Right ventricle myocardium inferior (tissue), 1 donor: Measurements from ENCODE around the gene MRPS11. TPM values are rescaled to one million over a fixed set of nuclear protein-coding genes. Genes with fewer than 3 reads are reported as not detected.
"Not testable (repeated sequence)": the region's sequence is repeated elsewhere in the genome, so short reads cannot be mapped to it uniquely, and the experiment has no call there.

Source experiments
- ATAC-seq: fragments of 200-7000 bp; cut with Tn5 transposase; one replicate; pipeline ENCODE4 v1.9.1; 2020; ENCODE audit warnings: mild to moderate bottlenecking, moderate library complexity
- DNase-seq: peaks from one replicate; pipeline ENCODE4 v3.0.0; 2021; ENCODE audit errors: missing footprints
- intact Hi-C: fragments of 100-400 bp; cut with DNase I; formaldehyde crosslinking; loops from one replicate; pipeline ENCODE4 v1.11.0; 2022
- total RNA-seq: library from RNA; stranded (reverse); fragmentation: NEBNext Ultra II Directional; extraction: Animal tissue kit (Norgen Biotek cat#: 25700); gene quantifications from one replicate; pipeline ENCODE4 v1.2.1, GENCODE V29; 2021
- donor health status: DM: no; HTN: yes; CAD: no; lungs with severe emphysema.

The MRPS11 gene
- total RNA-seq, 1 donor from 2014 or later = 75.2 TPM

GRCh38 chr15:88453651-88454050, 13.9 kb upstream of the MRPS11 start:
- ATAC-seq (no peak), DNase-seq (no peak)
- intact Hi-C loops = loop anchor here (5.0 kb wide), 1 partner anchor 191 kb away; no protein-coding TSS in a partner anchor

- no peak for ATAC-seq
- intact Hi-C loops = loop anchor here (5.0 kb wide), 1 partner anchor 192 kb away; no protein-coding TSS in a partner anchor
- no peak for DNase-seq
Measured at GRCh38 chr15:88454236-88454635, 13.3 kb upstream of the MRPS11 start.

GRCh38 chr15:88454867-88455810, 12.4 kb upstream of the MRPS11 start:
- ATAC-seq = peak; percentile 73
- no peak for DNase-seq
- intact Hi-C loops = loop anchor here (5.0 kb wide), 1 partner anchor 193 kb away; no protein-coding TSS in a partner anchor

GRCh38 chr15:88456733-88457132, 10.8 kb upstream of the MRPS11 start:
- DNase-seq (no peak), ATAC-seq (no peak)
- intact Hi-C loops = no loop called here

- no peak for DNase-seq
- intact Hi-C loops = no loop called here
- no peak for ATAC-seq
Measured at GRCh38 chr15:88463870-88464532, 3.5 kb upstream of the MRPS11 start.

- intact Hi-C loops = no loop called here
- DNase-seq (no peak), ATAC-seq (no peak)
Measured at GRCh38 chr15:88465633-88466224, 1.8 kb upstream of the MRPS11 start.

GRCh38 chr15:88467935-88468528, 524 bp downstream of the MRPS11 start:
- ATAC-seq (no peak), DNase-seq (no peak)
- intact Hi-C loops = no loop called here

GRCh38 chr15:88468721-88469120, 1.2 kb downstream of the MRPS11 start:
- ATAC-seq, DNase-seq, intact Hi-C loops: not testable (repeated sequence)

- no peak for ATAC-seq
- DNase-seq = no peak
- intact Hi-C loops = no loop called here
Measured at GRCh38 chr15:88469321-88469720, 1.8 kb downstream of the MRPS11 start.

GRCh38 chr15:88470625-88471372, 3.3 kb downstream of the MRPS11 start:
- DNase-seq = no peak
- ATAC-seq = no peak
- intact Hi-C loops = loop anchor here (10.0 kb wide), 1 partner anchor 424 kb away; the partner anchor contains the start of gene HAPLN3

GRCh38 chr15:88472225-88472624, 4.7 kb downstream of the MRPS11 start:
- intact Hi-C loops = loop anchor here (10.0 kb wide), 1 partner anchor 423 kb away; the partner anchor contains the start of gene HAPLN3
- no peak for ATAC-seq
- no peak for DNase-seq

- intact Hi-C loops = loop anchor here (10.0 kb wide), 1 partner anchor 421 kb away; the partner anchor contains the start of gene HAPLN3
- ATAC-seq, DNase-seq: not testable (repeated sequence)
Measured at GRCh38 chr15:88473661-88474293, 6.3 kb downstream of the MRPS11 start.

GRCh38 chr15:88476635-88477060, 9.1 kb downstream of the MRPS11 start:
- intact Hi-C loops = loop anchor here (1.0 to 10.0 kb wide), 4 partner anchors 71 to 418 kb away; partner anchors contain the start of genes DET1 and HAPLN3
- ATAC-seq = peak; percentile 74
- DNase-seq = no peak

- intact Hi-C loops = loop anchor here (5.0 to 10.0 kb wide), 3 partner anchors 70 to 418 kb away; partner anchors contain the start of genes DET1 and HAPLN3
- ATAC-seq (peak; percentile 12), DNase-seq (no peak)
Measured at GRCh38 chr15:88477126-88477525, 9.6 kb downstream of the MRPS11 start.

GRCh38 chr15:88477904-88478303, 10.4 kb downstream of the MRPS11 start:
- DNase-seq = no peak
- intact Hi-C loops = loop anchor here (5.0 to 10.0 kb wide), 3 partner anchors 69 to 417 kb away; partner anchors contain the start of genes DET1 and HAPLN3
- ATAC-seq = no peak

- ATAC-seq (no peak), DNase-seq (no peak)
- intact Hi-C loops = loop anchor here (5.0 to 10.0 kb wide), 3 partner anchors 68 to 416 kb away; partner anchors contain the start of genes DET1 and HAPLN3
Measured at GRCh38 chr15:88479169-88479568, 11.7 kb downstream of the MRPS11 start.

- DNase-seq (no peak), ATAC-seq (no peak)
- intact Hi-C loops = no loop called here
Measured at GRCh38 chr15:88480981-88481380, 13.5 kb downstream of the MRPS11 start.
